HepG2 (cell line): ENCODE data around the gene TMC4. TPM values are rescaled to one million over a fixed set of nuclear protein-coding genes. Genes with fewer than 3 reads are reported as not detected.
A peak's percentile ranks its signal among the peaks of the same experiment; 100 is the strongest.

Experiments used
- HMG20B ChIP-seq: conservative IDR thresholded peaks from 2 replicates; pipeline ENCODE4 v1.6.1; 2016; ENCODE audit warnings: missing genetic modification reagents, missing compliant biosample characterization
- TBL1XR1 ChIP-seq: fragments of 150-350 bp; IDR thresholded peaks from 2 replicates; pipeline ENCODE4 v1.6.1; 2014; ENCODE audit warnings: borderline replicate concordance, low read length; ENCODE audit not compliant: partially characterized antibody
- TP53 ChIP-seq: sonication (generic); formaldehyde crosslinking; conservative IDR thresholded peaks from 2 replicates; pipeline ENCODE4 v1.4.0; 2020; ENCODE audit warnings: missing genetic modification reagents
- ZKSCAN5 ChIP-seq: sonication (generic); formaldehyde crosslinking; IDR thresholded peaks from 2 replicates; pipeline ENCODE4 v1.5.1; 2020; ENCODE audit warnings: mild to moderate bottlenecking, missing genetic modification reagents
- ZNF20 ChIP-seq: sonication (generic); formaldehyde crosslinking; IDR thresholded peaks from 2 replicates; pipeline ENCODE4 v1.4.0; 2020; ENCODE audit warnings: mild to moderate bottlenecking, moderate library complexity, missing genetic modification reagents
- ZNF777 ChIP-seq: sonication (generic); formaldehyde crosslinking; IDR thresholded peaks from 2 replicates; pipeline ENCODE4 v1.4.0; 2020; ENCODE audit warnings: missing genetic modification reagents
- ZNF800 ChIP-seq: sonication (generic); formaldehyde crosslinking; IDR thresholded peaks from 2 replicates; pipeline ENCODE4 v1.4.0; 2020; ENCODE audit warnings: missing genetic modification reagents
- ZNF878 ChIP-seq: sonication (generic); formaldehyde crosslinking; IDR thresholded peaks from 2 replicates; pipeline ENCODE4 v1.8.1; 2023; ENCODE audit warnings: mild to moderate bottlenecking, missing genetic modification reagents, moderate library complexity
- polyA plus RNA-seq, 8 experiments: library from polyadenylated mRNA; depleted of rRNA in 3 of 8; stranded (reverse) in 7 of 8; unstranded in 1 of 8; fragments of >200 nt; fragmentation: Illumina TruSeq in 4 of 8; extraction: Trizol in 4 of 8; gene quantifications; 2 replicates each; pipeline versions ENCODE4 v1.2.1 to v1.2.3, GENCODE V29; 2011 to 2016; ENCODE audit warnings: low read depth in 4 of 8, missing spikeins in 1 of 8, mixed read lengths in 1 of 8; ENCODE audit not compliant: insufficient read depth in 1 of 8
- total RNA-seq, 5 experiments: library from RNA; depleted of rRNA; stranded (reverse); fragments of >200 nt; fragmentation: Illumina TruSeq; extraction: Trizol; gene quantifications; 2 replicates each; pipeline ENCODE4 v1.2.3, GENCODE V29; 2016; ENCODE audit warnings: low read depth in 1 of 5
- TF ChIP-seq, protein P1 (sequence below): sonication (generic); formaldehyde crosslinking; IDR thresholded peaks from 2 replicates; pipeline ENCODE4 v1.5.1; 2020; ENCODE audit warnings: missing genetic modification reagents, mild to moderate bottlenecking, borderline replicate concordance
- TF ChIP-seq, protein P2 (sequence below): sonication (generic); formaldehyde crosslinking; IDR thresholded peaks from 2 replicates; pipeline ENCODE4 v1.8.1; 2022; ENCODE audit warnings: low read depth, mild to moderate bottlenecking, missing genetic modification reagents
- TF ChIP-seq, protein P3 (sequence below): sonication (generic); formaldehyde crosslinking; IDR thresholded peaks from 2 replicates; pipeline ENCODE4 v1.4.0; 2020; ENCODE audit warnings: missing genetic modification reagents, borderline replicate concordance
- TF ChIP-seq, protein P4 (sequence below): sonication (generic); formaldehyde crosslinking; IDR thresholded peaks from 2 replicates; pipeline ENCODE4 v1.4.0; 2020; ENCODE audit warnings: missing genetic modification reagents
- TF ChIP-seq, protein P5 (sequence below): sonication (generic); formaldehyde crosslinking; IDR thresholded peaks from 2 replicates; pipeline ENCODE4 v1.8.0; 2022; ENCODE audit warnings: mild to moderate bottlenecking, missing genetic modification reagents; ENCODE audit not compliant: insufficient replicate concordance

The TMC4 gene
- total and polyA plus RNA-seq, 2 of the 13 experiments (the other 11 are each of a cell fraction or from before 2014, with no cell fraction given): 0.13 to 0.24 TPM

DNA sequence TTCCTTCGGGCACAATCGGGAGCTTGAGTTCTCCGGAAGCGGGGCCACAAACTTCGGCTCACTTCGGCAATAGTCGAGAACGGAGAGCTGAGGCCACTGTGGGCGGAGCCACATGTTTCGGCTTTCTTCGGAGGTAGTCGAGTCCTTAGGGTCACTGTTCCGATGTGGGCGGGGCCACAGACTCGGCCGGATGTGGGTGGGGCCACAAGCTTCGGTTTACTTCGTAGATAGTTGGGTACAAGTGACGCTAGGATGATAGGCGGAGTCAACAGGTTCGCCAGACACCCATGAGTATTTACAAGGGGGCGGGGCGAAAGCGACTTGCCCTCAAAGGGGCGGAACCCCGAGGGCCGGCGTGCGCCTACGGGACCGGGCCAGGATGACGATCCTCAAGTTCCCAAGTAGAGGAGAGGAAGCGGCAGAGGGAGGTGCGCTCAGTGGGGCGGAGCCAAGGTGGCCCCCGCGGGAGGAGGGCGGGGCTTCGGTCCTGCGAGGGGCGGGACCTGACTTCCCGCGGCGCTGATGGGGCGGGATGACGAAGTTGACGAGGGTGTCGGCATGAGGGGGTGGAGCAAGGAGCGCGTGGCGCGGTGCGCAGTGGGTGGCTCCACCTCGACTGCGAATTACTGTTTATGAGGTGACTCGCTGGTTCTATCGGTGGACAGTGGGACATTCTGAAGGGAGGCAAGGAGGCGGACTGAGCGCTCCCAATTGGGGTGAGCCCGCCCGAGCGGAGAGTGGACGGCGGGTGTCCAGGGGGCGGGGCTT is 17.0 kb upstream of the TMC4 start (continued):
- TF ChIP-seq, protein P1, sequence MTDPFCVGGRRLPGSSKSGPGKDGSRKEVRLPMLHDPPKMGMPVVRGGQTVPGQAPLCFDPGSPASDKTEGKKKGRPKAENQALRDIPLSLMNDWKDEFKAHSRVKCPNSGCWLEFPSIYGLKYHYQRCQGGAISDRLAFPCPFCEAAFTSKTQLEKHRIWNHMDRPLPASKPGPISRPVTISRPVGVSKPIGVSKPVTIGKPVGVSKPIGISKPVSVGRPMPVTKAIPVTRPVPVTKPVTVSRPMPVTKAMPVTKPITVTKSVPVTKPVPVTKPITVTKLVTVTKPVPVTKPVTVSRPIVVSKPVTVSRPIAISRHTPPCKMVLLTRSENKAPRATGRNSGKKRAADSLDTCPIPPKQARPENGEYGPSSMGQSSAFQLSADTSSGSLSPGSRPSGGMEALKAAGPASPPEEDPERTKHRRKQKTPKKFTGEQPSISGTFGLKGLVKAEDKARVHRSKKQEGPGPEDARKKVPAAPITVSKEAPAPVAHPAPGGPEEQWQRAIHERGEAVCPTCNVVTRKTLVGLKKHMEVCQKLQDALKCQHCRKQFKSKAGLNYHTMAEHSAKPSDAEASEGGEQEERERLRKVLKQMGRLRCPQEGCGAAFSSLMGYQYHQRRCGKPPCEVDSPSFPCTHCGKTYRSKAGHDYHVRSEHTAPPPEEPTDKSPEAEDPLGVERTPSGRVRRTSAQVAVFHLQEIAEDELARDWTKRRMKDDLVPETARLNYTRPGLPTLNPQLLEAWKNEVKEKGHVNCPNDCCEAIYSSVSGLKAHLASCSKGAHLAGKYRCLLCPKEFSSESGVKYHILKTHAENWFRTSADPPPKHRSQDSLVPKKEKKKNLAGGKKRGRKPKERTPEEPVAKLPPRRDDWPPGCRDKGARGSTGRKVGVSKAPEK (CRISPR knock-in tag): no peak
- TF ChIP-seq TBL1XR1 (no peak), ZNF20 (CRISPR knock-in tag) (no peak), ZNF777 (CRISPR knock-in tag) (no peak), ZNF800 (CRISPR knock-in tag) (no peak), TP53 (CRISPR knock-in tag) (no peak), ZKSCAN5 (CRISPR knock-in tag) (no peak), HMG20B (CRISPR knock-in tag) (0 out of 2 replicates have a peak, but pooled peaks have one; percentile 8), ZNF878 (CRISPR knock-in tag) (0 out of 2 replicates have a peak, but pooled peaks have one; percentile 24)
- TF ChIP-seq, protein P2, sequence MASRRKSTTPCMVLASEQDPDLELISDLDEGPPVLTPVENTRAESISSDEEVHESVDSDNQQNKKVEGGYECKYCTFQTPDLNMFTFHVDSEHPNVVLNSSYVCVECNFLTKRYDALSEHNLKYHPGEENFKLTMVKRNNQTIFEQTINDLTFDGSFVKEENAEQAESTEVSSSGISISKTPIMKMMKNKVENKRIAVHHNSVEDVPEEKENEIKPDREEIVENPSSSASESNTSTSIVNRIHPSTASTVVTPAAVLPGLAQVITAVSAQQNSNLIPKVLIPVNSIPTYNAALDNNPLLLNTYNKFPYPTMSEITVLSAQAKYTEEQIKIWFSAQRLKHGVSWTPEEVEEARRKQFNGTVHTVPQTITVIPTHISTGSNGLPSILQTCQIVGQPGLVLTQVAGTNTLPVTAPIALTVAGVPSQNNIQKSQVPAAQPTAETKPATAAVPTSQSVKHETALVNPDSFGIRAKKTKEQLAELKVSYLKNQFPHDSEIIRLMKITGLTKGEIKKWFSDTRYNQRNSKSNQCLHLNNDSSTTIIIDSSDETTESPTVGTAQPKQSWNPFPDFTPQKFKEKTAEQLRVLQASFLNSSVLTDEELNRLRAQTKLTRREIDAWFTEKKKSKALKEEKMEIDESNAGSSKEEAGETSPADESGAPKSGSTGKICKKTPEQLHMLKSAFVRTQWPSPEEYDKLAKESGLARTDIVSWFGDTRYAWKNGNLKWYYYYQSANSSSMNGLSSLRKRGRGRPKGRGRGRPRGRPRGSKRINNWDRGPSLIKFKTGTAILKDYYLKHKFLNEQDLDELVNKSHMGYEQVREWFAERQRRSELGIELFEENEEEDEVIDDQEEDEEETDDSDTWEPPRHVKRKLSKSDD: peak; percentile 72
- TF ChIP-seq, protein P3, sequence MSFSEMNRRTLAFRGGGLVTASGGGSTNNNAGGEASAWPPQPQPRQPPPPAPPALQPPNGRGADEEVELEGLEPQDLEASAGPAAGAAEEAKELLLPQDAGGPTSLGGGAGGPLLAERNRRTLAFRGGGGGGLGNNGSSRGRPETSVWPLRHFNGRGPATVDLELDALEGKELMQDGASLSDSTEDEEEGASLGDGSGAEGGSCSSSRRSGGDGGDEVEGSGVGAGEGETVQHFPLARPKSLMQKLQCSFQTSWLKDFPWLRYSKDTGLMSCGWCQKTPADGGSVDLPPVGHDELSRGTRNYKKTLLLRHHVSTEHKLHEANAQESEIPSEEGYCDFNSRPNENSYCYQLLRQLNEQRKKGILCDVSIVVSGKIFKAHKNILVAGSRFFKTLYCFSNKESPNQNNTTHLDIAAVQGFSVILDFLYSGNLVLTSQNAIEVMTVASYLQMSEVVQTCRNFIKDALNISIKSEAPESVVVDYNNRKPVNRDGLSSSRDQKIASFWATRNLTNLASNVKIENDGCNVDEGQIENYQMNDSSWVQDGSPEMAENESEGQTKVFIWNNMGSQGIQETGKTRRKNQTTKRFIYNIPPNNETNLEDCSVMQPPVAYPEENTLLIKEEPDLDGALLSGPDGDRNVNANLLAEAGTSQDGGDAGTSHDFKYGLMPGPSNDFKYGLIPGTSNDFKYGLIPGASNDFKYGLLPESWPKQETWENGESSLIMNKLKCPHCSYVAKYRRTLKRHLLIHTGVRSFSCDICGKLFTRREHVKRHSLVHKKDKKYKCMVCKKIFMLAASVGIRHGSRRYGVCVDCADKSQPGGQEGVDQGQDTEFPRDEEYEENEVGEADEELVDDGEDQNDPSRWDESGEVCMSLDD: peak; percentile 99; the same call in 1 of the 2 replicates
- TF ChIP-seq, protein P4, sequence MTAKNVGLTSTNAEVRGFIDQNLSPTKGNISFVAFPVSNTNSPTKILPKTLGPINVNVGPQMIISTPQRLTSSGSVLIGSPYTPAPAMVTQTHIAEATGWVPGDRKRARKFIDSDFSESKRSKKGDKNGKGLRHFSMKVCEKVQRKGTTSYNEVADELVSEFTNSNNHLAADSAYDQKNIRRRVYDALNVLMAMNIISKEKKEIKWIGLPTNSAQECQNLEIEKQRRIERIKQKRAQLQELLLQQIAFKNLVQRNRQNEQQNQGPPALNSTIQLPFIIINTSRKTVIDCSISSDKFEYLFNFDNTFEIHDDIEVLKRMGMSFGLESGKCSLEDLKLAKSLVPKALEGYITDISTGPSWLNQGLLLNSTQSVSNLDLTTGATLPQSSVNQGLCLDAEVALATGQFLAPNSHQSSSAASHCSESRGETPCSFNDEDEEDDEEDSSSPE: peak; percentile 75
- TF ChIP-seq, protein P5, sequence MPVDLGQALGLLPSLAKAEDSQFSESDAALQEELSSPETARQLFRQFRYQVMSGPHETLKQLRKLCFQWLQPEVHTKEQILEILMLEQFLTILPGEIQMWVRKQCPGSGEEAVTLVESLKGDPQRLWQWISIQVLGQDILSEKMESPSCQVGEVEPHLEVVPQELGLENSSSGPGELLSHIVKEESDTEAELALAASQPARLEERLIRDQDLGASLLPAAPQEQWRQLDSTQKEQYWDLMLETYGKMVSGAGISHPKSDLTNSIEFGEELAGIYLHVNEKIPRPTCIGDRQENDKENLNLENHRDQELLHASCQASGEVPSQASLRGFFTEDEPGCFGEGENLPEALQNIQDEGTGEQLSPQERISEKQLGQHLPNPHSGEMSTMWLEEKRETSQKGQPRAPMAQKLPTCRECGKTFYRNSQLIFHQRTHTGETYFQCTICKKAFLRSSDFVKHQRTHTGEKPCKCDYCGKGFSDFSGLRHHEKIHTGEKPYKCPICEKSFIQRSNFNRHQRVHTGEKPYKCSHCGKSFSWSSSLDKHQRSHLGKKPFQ: peak; percentile 10
